GM23338 (cell line): ENCODE measurements around the gene TBC1D3B. TPM values are rescaled to one million over a fixed set of nuclear protein-coding genes. Genes with fewer than 3 reads are reported as not detected.

Source experiments
- ATAC-seq: fragments of 200-7000 bp; cut with Tn5 transposase; 3 replicates; pipeline ENCODE4 v1.9.1; 2020
- DNase-seq: peaks from one replicate; pipeline ENCODE4 v3.0.0-alpha.2; 2015; ENCODE audit warnings: low spot score
- H2AFZ ChIP-seq: fragments of 200-600 bp; sonication (generic); 2 replicates; pipeline ENCODE4 v1.8.0; 2016; ENCODE audit warnings: antibody characterized with exemption, mild to moderate bottlenecking, moderate library complexity
- H3F3A ChIP-seq: fragments of 200-600 bp; sonication (generic); replicated peaks from 2 replicates; pipeline ENCODE4 v1.8.0; 2017; ENCODE audit warnings: antibody characterized with exemption, mixed run types, low read depth
- H3K27ac ChIP-seq: fragments of 200-600 bp; sonication (generic); 2 replicates; pipeline ENCODE4 v1.6.1; 2016; ENCODE audit warnings: low read depth
- H3K27me3 ChIP-seq: fragments of 200-600 bp; sonication (generic); 2 replicates; pipeline ENCODE4 v1.8.0; 2016; ENCODE audit warnings: mild to moderate bottlenecking, mixed run types, moderate library complexity; ENCODE audit not compliant: insufficient read depth
- H3K36me3 ChIP-seq: fragments of 200-600 bp; sonication (generic); 2 replicates; pipeline ENCODE4 v1.8.0; 2016; ENCODE audit warnings: mild to moderate bottlenecking; ENCODE audit not compliant: insufficient read depth
- H3K4me1 ChIP-seq: fragments of 200-600 bp; sonication (generic); 2 replicates; pipeline ENCODE4 v1.8.0; 2016; ENCODE audit warnings: mild to moderate bottlenecking, moderate library complexity; ENCODE audit not compliant: insufficient read depth
- H3K4me2 ChIP-seq: fragments of 200-600 bp; sonication (generic); 2 replicates; pipeline ENCODE4 v1.7.1; 2017; ENCODE audit warnings: mixed run types
- H3K4me3 ChIP-seq: fragments of 200-600 bp; sonication (generic); 2 replicates; pipeline ENCODE4 v1.6.1; 2016; ENCODE audit warnings: mixed run types
- H3K79me2 ChIP-seq: fragments of 200-600 bp; sonication (generic); replicated peaks from 2 replicates; pipeline ENCODE4 v1.8.0; 2017; ENCODE audit warnings: mild to moderate bottlenecking; ENCODE audit not compliant: insufficient read depth
- H3K9me2 ChIP-seq: fragments of 200-600 bp; sonication (generic); 2 replicates; pipeline ENCODE4 v1.8.0; 2017; ENCODE audit not compliant: insufficient read depth
- H4K20me1 ChIP-seq: fragments of 200-600 bp; sonication (generic); replicated peaks from 2 replicates; pipeline ENCODE4 v1.8.0; 2017; ENCODE audit warnings: mild to moderate bottlenecking; ENCODE audit not compliant: insufficient read depth
- H3K27ac Mint-ChIP-seq: 2 replicates; pipeline ENCODE4 v1.8.0; 2020; ENCODE audit warnings: inconsistent platforms, mild to moderate bottlenecking, moderate library complexity, mixed read lengths
- H3K27me3 Mint-ChIP-seq: 3 replicates; pipeline ENCODE4 v1.8.0; 2022; ENCODE audit warnings: low read depth, mild to moderate bottlenecking, moderate library complexity, mixed read lengths, inconsistent platforms; ENCODE audit not compliant: insufficient read depth, poor library complexity
- H3K36me3 Mint-ChIP-seq: 3 replicates; pipeline ENCODE4 v1.8.0; 2021; ENCODE audit warnings: low read depth, mild to moderate bottlenecking, inconsistent platforms, moderate library complexity, mixed read lengths
- H3K4me1 Mint-ChIP-seq: 3 replicates; pipeline ENCODE4 v1.8.0; 2020; ENCODE audit warnings: mild to moderate bottlenecking, inconsistent platforms, mixed read lengths
- H3K4me3 Mint-ChIP-seq: 3 replicates; pipeline ENCODE4 v1.8.0; 2021; ENCODE audit warnings: moderate library complexity, mild to moderate bottlenecking, inconsistent platforms, mixed read lengths
- H3K9me3 Mint-ChIP-seq: 3 replicates; pipeline ENCODE4 v1.8.0; 2020; ENCODE audit warnings: moderate library complexity, mild to moderate bottlenecking, inconsistent platforms, mixed read lengths
- EZH2 ChIP-seq: fragments of 200-600 bp; sonication (generic); IDR thresholded peaks from one replicate; pipeline ENCODE4 v1.8.0; 2017; ENCODE audit warnings: antibody characterized with exemption, mild to moderate bottlenecking, low read depth; ENCODE audit not compliant: unreplicated experiment
- EZH2phosphoT487 ChIP-seq: fragments of 200-600 bp; sonication (generic); IDR thresholded peaks from one replicate; pipeline ENCODE4 v1.8.1; 2018; ENCODE audit warnings: antibody characterized with exemption; ENCODE audit not compliant: unreplicated experiment
- NANOG ChIP-seq: IDR thresholded peaks from 2 replicates; pipeline ENCODE4 v1.6.1; 2016; ENCODE audit warnings: antibody characterized with exemption, borderline replicate concordance
- REST ChIP-seq: IDR thresholded peaks from one replicate; pipeline ENCODE4 v1.6.1; 2018; ENCODE audit warnings: antibody characterized with exemption; ENCODE audit not compliant: unreplicated experiment
- STAT1 ChIP-seq: IDR thresholded peaks from one replicate; pipeline ENCODE4 v1.6.1; 2016; ENCODE audit warnings: antibody characterized with exemption; ENCODE audit not compliant: unreplicated experiment
- ZNF114 ChIP-seq: fragments of 250-450 bp; sonication (Bioruptor Pico); IDR thresholded peaks from 2 replicates; pipeline ENCODE4 v1.5.0; 2020; ENCODE audit warnings: mild to moderate bottlenecking, moderate library complexity
- ZNF462 ChIP-seq: fragments of 250-450 bp; sonication (Bioruptor Pico); IDR thresholded peaks from 2 replicates; pipeline ENCODE4 v1.5.0; 2020; ENCODE audit warnings: mild to moderate bottlenecking, moderate library complexity
- polyA plus RNA-seq: library from polyadenylated mRNA; unstranded; fragments of >200 nt; fragmentation: Nextera tagmentation; extraction: Ambion mirVana; gene quantifications from 2 replicates; pipeline ENCODE4 v1.2.1, GENCODE V29; 2016
- total RNA-seq: library from RNA; depleted of rRNA; stranded (reverse); fragments of >200 nt; shearing (Covaris generic); gene quantifications from 2 replicates; pipeline ENCODE4 v1.2.3, GENCODE V29; 2014

The TBC1D3B gene
- total and polyA plus RNA-seq, 2 experiments from 2014 or later, result 0.95 to 1.3 TPM

GRCh38 chr17:36183001-36183971, 6.8 kb upstream of the TBC1D3B start (continued):
- TF ChIP-seq ZNF462 (CRISPR knock-in tag) (no peak), ZNF114 (CRISPR knock-in tag) (no peak)

GRCh38 chr17:36182176-36183000, 6.0 kb upstream of the TBC1D3B start:
- DNase-seq (peak; percentile 83), ATAC-seq (peak; percentile 48)
- Histone ChIP-seq H3K4me2 (peak overlapping the region; percentile 99), H3K27me3 (peaks cover 37% of the 10 kb centered on the region), H3K36me3 (no peaks in the 10 kb centered on the region), H2AFZ (peak overlapping the region; percentile 100), H3K4me3 (peak overlapping the region; percentile 89), H3K27ac (no peak overlapping the region), H3F3A (no peaks in the 10 kb centered on the region), H4K20me1 (no peaks in the 10 kb centered on the region), H3K4me1 (no peaks in the 10 kb centered on the region), H3K79me2 (no peaks in the 10 kb centered on the region), H3K9me2 (no peaks in the 10 kb centered on the region)
- H3K36me3 Mint-ChIP-seq, result no peaks in the 10 kb centered on the region
- no peak overlapping the region for H3K27ac Mint-ChIP-seq
- no peaks in the 10 kb centered on the region for H3K9me3 Mint-ChIP-seq
- peaks cover 5% of the 10 kb centered on the region for H3K4me1 Mint-ChIP-seq
- peaks cover 30% of the 10 kb centered on the region for H3K27me3 Mint-ChIP-seq
- H3K4me3 Mint-ChIP-seq, result peak overlapping the region; percentile 83
- TF ChIP-seq EZH2, result no peak
- no peak for TF ChIP-seq EZH2phosphoT487
- no peak for TF ChIP-seq NANOG
- TF ChIP-seq STAT1, result no peak
- TF ChIP-seq REST, result no peak
